Measurements from ENCODE around the gene HIVEP3.

The HIVEP3 gene

DNA sequence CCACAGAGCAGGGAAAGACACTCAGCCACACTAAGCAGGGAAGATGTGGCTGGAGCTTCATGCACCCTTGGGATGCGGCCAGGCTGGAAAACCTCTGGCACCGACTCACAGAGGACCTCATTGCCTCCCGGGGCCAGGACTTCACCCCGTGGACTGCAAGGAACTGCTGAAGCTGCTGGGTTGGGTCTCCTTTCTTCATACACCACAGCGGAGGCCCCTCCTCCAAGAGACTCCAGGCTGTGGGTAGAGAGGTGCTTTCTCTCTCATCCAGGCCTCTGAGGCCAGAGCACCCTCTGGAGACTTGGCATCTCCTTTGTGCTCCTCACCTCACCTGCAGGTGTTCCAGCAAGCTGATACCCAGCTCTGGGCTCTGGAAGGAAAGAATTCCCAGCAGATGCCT, 358.2 kb downstream of the HIVEP3 start:
- TF ChIP-seq TAF1 (IDR thresholded peaks at IDR 0.05; ENCODE audit: borderline replicate concordance, insufficient read depth, low read length) = no peak
- TF ChIP-seq, protein P1, sequence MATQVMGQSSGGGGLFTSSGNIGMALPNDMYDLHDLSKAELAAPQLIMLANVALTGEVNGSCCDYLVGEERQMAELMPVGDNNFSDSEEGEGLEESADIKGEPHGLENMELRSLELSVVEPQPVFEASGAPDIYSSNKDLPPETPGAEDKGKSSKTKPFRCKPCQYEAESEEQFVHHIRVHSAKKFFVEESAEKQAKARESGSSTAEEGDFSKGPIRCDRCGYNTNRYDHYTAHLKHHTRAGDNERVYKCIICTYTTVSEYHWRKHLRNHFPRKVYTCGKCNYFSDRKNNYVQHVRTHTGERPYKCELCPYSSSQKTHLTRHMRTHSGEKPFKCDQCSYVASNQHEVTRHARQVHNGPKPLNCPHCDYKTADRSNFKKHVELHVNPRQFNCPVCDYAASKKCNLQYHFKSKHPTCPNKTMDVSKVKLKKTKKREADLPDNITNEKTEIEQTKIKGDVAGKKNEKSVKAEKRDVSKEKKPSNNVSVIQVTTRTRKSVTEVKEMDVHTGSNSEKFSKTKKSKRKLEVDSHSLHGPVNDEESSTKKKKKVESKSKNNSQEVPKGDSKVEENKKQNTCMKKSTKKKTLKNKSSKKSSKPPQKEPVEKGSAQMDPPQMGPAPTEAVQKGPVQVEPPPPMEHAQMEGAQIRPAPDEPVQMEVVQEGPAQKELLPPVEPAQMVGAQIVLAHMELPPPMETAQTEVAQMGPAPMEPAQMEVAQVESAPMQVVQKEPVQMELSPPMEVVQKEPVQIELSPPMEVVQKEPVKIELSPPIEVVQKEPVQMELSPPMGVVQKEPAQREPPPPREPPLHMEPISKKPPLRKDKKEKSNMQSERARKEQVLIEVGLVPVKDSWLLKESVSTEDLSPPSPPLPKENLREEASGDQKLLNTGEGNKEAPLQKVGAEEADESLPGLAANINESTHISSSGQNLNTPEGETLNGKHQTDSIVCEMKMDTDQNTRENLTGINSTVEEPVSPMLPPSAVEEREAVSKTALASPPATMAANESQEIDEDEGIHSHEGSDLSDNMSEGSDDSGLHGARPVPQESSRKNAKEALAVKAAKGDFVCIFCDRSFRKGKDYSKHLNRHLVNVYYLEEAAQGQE (IDR thresholded peaks at IDR 0.05; ENCODE audit: insufficient read depth in 1 of 2, low read depth in 2 of 2, low read length in 2 of 2) = no peak
- no peak for TF ChIP-seq FOXP2 (optimal IDR thresholded peaks at IDR 0.05; ENCODE audit: borderline replicate concordance, extremely low read depth, extremely low read length, insufficient read depth)
- TF ChIP-seq POLR2AphosphoS5 (IDR thresholded peaks at IDR 0.05; ENCODE audit: low read depth, low read length) = no peak
- TF ChIP-seq SIN3A (IDR thresholded peaks at IDR 0.05; ENCODE audit: borderline replicate concordance, insufficient read depth, low read length) = no peak

DNA sequence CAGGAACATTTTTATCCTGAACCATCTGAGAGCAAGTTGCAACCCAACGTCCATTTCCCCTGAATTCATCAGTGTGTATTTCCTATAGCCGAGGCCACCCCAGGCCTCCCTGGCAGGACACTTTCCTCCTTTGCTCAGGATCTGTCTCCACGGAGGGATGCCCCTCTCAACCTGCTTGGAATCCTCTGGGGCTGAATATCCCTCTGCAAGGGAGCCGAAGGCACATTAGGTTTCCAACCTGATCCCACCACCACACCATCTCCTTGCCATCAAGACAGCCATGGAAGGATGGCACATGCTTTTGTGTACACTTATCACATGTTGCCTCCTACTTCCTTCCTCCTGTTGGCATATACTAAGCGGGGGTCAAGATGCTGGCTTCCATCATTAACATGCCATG, 359.4 kb downstream of the HIVEP3 start:
- TF ChIP-seq FOXP2 (optimal IDR thresholded peaks at IDR 0.05; ENCODE audit: borderline replicate concordance, extremely low read depth, extremely low read length, insufficient read depth) (no peak), TAF1 (IDR thresholded peaks at IDR 0.05; ENCODE audit: borderline replicate concordance, insufficient read depth, low read length) (no peak), POLR2AphosphoS5 (IDR thresholded peaks at IDR 0.05; ENCODE audit: low read depth, low read length) (no peak), SIN3A (IDR thresholded peaks at IDR 0.05; ENCODE audit: borderline replicate concordance, insufficient read depth, low read length) (no peak)
- TF ChIP-seq, protein P1 (IDR thresholded peaks at IDR 0.05; ENCODE audit: insufficient read depth in 1 of 2, low read depth in 2 of 2, low read length in 2 of 2) = no peak

DNA sequence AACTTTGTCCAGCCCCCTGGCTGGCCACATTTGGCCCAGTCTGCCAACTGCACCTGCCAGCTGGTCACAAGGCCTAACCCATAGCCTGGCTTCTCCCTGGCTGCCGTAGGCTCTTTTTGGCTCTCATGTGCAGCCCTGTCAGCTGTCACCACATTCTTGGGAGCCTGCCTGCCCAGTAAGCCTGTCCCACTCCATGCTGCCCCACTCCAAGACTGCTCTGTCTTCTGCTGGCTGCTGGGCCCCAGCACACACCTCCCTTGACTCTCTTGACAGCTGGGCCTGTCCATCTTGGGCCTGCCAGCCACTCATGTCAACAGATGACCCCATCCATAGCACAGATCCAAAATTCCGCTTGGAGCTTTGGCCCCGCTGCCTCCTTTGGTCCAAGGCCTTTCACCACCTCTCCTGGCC, 360.0 kb downstream of the HIVEP3 start:
- TF ChIP-seq FOXP2 (optimal IDR thresholded peaks at IDR 0.05; ENCODE audit: borderline replicate concordance, extremely low read depth, extremely low read length, insufficient read depth) = no peak
- TF ChIP-seq, protein P1 (IDR thresholded peaks at IDR 0.05; ENCODE audit: insufficient read depth in 1 of 2, low read depth in 2 of 2, low read length in 2 of 2) = no peak
- TF ChIP-seq SIN3A (IDR thresholded peaks at IDR 0.05; ENCODE audit: borderline replicate concordance, insufficient read depth, low read length) = no peak
- TF ChIP-seq TAF1 (IDR thresholded peaks at IDR 0.05; ENCODE audit: borderline replicate concordance, insufficient read depth, low read length) = no peak
- TF ChIP-seq POLR2AphosphoS5 (IDR thresholded peaks at IDR 0.05; ENCODE audit: low read depth, low read length) = no peak

DNA sequence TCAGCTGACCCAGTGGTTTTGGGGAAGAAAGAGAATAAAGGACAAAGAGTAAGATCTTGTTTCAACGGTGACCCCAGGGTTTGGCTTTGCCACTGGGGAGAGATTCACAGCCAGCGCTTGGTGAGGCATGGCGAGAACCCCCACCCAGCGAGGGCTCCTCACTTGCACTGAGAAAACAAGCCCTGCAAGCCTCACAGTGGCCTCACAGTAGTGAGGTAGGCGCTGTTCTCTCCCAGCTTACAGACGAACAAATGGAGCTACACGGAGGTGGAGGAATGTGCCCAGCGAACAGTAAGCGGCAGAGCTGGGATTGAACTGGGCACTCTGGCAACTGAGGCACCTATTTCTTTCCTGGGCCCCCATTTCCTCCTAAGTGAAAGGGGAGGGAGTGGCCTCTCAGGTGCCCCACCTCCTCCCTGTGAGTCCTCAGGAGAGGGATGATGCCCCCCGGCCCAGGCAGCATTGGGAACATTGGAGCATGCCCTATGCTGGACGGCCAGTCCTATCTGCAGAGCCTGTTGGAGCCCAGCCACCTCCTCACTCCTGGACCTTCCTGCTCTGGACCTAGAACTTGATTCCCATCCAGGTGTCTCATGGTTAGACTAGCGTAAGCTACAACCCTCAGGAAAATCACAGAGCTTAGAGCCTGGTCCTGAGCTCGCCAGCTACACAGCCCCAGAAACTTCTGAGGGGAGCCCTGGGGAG, 360.8 kb downstream of the HIVEP3 start:
- TF ChIP-seq, protein P1 (IDR thresholded peaks at IDR 0.05; ENCODE audit: insufficient read depth in 1 of 2, low read depth in 2 of 2, low read length in 2 of 2) = no peak
- no peak for TF ChIP-seq TAF1 (IDR thresholded peaks at IDR 0.05; ENCODE audit: borderline replicate concordance, insufficient read depth, low read length)
- no peak for TF ChIP-seq POLR2AphosphoS5 (IDR thresholded peaks at IDR 0.05; ENCODE audit: low read depth, low read length)
- TF ChIP-seq FOXP2 (optimal IDR thresholded peaks at IDR 0.05; ENCODE audit: borderline replicate concordance, extremely low read depth, extremely low read length, insufficient read depth) = no peak
- no peak for TF ChIP-seq SIN3A (IDR thresholded peaks at IDR 0.05; ENCODE audit: borderline replicate concordance, insufficient read depth, low read length)
